HG03469 (cell line): ENCODE data around the gene NPBWR2.

Experiments used
- ATAC-seq: cut with Tn5 transposase; IDR thresholded peaks from one replicate; pipeline ENCODE4 v1.9.1; 2021; ENCODE audit warnings: mild to moderate bottlenecking, moderate library complexity, moderate number of reproducible peaks; ENCODE audit not compliant: unreplicated experiment

Gene NPBWR2

GRCh38 chr20:64106981-64107735 lies at the start of gene NPBWR2:
TSS of gene NPBWR2 (minus strand) at chr20:64107565. CDS start at chr20:64106831, 734 bp downstream.
- ATAC-seq = no peak

GRCh38 chr20:64156136-64156885 lies 48.9 kb upstream of the NPBWR2 start:
- no peak for ATAC-seq

DNA sequence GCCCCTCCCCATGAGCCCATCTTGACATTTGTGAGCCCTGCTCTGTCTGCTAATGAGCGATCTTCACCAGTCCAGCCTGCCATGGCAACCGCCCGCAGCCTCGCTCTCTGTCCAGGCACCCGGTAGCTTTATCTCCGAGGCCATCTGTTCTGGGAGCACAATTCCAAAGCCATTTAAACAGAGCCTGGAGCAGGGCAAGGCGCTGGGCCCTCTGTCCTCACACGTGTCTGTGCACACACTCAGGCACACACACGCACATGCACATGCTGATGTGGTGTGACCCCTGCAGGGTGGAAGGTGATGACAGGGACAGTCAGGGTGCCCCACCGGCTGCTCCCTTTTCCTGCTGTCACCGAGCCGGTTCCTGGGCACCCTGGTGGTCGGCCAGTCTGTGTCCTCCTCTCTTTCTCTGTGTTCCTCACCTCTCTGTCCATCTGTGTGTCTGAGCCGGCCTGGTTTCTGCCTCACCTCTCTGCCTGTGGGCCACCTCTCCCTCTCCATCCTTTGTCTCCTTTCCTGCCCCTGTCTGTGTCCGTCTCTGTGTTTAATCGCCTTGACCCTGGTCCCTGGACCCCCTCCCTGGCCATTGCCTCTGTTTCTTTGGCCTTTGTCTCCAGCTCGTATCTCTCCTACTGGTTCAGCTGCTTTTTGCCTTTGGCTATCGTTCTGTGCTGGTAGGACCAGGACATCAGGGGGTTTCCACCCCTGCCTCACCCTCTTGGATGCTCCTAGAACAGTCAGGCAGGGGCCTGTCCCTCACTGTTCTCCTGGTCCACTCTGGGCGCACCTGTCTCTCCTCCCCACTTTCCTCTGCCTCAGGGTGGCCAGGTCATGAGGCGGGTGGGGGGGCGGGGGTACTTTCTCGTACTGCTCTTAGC lies 48.1 kb upstream of the NPBWR2 start:
- ATAC-seq = no peak

GRCh38 chr20:64154590-64155257 lies 47.4 kb upstream of the NPBWR2 start:
- ATAC-seq = no peak

DNA sequence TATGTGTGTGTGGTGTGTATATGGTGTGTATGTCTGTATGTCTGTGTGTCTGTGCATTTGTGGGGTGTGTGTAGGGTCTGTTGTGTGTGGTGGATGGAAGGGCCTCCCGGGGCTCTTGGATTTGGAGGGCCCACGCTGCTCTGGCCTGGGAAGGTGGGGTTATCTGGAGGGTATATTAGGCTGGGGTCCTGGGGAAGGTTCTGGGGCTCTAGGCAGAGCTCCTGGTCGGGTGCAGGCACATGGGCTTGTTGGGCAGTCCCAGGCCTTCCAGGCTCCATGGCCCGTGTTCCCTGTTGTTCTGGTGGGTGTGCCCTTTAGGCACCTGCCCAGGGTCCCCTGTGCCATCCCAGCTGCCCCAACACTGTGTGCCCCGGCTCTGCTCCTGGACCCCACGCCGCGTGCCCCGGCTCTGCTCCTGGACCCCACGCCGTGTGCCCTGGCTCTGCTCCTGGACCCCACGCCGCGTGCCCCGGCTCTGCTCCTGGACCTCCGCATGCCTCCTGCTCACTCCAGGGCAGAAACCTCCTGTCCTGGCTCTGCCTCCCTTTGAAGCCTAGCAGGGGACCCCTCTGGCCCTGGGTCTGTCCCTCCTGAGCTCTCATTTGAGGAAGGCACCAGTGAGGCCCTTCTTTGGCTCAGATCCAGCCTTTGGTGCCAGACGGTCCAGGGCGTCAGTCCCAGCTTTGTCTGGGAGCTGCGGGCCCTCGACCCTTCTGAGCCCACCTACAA lies 46.7 kb upstream of the NPBWR2 start:
- ATAC-seq = no peak

DNA sequence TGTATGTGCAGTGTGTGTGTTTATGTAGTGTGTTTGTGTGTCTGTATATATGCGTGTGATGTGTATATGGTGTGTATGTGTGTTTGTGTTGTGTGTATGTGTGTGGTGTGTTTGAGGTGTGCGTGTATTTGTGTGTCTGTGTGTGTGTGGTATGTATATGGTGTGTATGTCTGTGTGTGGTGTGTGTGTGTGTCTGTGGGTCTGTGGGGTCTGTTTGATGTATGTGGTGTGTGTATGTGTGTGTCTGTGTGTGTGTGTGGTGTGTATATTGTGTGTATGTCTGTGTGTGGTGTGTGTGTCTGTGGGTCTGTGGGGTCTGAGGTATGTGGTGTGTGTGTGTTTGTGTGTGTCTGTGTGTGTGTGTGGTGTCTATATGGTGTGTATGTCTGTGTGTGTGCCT lies 46.0 kb upstream of the NPBWR2 start:
- no peak for ATAC-seq

DNA sequence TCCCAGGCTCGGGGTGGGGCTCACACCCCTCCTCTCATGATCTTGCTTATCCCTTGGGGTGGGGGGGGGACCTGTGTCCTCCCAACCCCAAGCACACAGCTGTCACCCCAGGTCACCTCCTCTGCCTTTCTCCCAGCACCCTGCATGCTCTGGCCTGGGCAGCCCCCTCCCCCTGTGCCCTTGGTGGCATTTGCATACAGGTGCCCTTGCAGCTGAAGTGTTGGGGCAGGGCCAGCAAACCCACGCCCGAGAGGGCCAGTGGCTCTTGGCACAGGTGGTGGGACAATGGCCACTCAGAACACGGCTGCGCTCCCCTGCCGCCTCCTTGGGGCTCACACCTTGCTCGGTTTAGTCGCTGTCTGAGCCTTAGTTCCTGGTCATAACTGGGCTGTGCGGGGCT lies 45.5 kb upstream of the NPBWR2 start:
- no peak for ATAC-seq

DNA sequence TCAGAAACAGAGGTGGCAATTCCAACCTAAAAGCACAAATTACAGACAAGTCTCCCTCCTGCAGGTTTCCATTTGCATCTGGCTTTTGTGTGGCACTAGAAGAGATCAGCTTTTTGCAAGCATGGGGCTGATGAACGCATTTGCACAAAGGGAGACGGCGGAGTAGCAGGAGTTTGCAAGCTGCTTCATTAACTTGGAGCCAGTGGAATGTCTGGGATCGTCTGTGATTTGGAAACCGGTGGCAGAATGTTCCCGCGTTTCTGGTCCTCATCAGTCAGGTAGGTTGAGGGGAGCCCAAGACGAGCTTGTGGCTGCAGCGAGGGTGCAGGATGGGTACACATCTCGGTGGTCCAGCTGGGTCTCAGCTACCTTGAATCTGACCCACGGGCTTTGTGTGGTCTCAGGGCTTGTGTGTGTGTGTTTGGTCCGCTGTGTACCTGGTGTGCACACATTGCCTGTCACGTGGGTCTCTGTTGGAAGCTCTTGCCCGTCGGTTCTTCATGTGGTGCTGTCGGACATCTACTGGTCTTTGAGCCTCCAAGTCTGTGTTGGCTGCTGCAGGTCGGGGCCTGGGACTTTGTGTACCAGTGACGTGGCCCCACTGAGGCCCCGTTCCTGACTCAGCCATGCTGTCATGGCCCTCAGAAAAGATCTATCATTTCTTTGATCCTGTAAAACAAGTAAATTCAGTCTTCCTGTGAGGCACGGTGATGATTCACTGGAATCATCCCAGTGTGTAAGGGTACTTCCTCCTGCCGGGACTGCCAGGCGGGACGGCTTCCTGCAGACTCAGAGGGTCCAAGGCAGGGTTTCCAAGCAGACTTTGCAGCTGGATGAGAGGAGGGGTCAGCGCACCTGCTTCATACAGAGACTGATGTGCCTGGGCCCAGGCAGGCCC lies 44.5 kb upstream of the NPBWR2 start:
- ATAC-seq = no peak

DNA sequence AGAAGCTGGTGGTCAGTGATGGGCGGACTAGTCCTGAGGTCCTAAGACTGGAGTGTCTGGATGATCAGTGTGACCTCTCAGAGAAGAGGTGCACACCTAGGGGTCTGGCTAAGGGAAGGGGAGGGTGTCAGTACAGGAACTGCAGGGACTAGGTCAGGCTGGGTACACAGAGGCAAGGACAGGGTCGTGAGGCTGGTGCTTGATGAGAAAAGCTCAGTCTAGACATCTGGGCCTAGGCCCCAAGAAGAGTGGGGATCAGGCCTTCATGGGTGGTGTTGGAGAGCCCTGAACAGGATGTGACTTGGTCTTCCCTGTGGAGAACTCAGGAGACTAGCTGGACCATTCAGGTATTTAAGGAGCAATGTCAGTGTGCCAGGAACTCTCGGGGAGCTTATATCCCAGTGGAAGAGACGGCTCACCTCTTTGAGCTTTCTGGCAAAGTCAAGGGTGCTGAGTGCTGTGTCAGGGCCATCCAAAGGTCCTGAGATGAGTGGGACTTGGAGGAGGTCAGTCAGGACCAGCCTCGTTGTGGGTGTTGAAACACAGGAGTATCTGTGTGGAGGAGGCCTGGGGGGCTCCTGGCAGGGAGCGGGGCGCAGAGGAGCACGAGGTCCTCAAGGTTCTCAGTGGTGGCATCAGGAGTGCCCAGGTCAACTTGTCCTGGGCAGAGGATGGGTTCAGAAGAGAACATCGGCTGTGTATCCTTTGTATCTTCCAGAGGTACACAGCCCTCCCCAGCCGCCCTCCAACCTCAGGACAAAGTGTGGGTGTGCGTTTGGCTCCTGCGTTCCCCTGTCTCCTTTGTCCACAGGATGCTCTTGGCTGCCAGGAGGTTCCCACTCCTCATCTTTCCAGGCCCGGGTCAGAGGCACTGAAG lies 43.6 kb upstream of the NPBWR2 start:
- ATAC-seq = no peak

DNA sequence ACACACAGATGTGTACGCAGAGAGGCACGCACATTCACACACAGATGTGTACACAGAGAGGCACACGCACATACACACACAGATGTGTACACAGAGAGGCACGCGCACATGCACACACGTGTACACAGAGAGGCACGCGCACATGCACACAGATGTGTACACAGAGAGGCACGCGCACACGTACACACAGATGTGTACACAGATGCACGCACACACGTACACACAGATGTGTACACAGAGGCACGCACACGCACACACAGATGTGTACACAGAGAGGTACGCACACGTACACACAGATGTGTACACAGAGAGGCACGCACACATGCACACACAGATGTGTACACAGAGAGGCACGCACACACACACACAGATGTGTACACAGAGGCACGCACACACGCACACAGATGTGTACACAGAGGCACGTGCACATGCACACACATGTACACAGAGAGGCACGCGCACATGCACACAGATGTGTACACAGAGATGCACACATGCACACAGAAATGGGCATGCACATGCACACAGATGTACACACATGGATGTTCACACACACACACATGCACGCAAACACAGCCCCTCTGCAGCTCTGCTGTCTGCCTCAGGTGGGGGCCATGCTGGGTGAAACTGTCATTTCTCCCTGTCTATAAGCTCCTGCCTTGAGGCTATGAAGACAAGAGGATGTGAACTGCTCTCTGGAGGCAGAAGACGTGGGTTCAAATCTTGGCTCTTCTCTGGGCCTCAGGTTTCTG lies 42.6 kb upstream of the NPBWR2 start:
- no peak for ATAC-seq

DNA sequence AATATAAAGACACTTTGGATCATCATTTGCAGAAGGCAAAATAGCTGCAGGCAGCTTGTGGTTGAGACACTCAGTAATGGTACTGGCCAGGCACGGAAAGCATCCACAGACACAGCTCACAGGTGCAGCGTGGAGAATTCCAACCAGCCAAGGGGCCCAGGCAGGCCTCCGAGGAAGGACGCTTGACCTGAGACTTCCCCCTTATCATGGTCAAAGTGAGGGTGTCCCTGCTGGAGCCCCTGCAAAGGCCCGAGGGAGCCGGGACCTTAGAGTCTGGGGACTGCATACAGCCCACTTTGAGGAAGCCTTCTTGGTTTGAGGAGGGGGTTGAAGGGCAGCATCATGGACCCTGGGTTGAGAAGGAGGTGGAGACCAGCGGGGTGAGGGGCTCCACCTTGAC lies 41.8 kb upstream of the NPBWR2 start:
- ATAC-seq = no peak

DNA sequence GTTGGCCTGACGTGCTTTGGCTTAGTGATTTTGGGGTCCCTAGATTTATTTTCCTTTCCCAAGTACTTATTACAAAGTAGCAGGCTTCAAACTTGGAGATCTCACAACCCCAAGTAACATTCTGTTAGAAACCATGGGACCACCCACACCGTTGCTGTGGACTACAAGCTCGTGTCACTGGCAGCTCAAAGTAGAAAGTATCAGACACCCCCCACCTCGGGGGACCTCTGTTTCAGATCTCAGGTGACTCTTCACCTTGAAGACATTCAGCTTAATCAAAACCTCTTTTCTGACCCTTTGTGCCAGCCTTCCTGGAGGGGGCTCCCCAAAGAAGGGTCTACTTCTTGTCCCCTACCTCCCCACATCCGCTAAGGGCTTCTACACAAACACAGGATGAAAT lies 41.2 kb upstream of the NPBWR2 start:
- no peak for ATAC-seq

GRCh38 chr20:64146936-64147477 lies 39.6 kb upstream of the NPBWR2 start:
- ATAC-seq = no peak

- ATAC-seq = no peak
Measured at GRCh38 chr20:64146301-64146935, 39.1 kb upstream of the NPBWR2 start.

- ATAC-seq = no peak
Measured at GRCh38 chr20:64145458-64146300, 38.3 kb upstream of the NPBWR2 start.
